CD4-positive, alpha-beta T cell (primary cell): Measurements from ENCODE around the gene LDB2. TPM values are rescaled to one million over a fixed set of nuclear protein-coding genes. Genes with fewer than 3 reads are reported as not detected.

ENCODE experiments used
- ATAC-seq: fragments of 200-7000 bp; cut with Tn5 transposase; one replicate; pipeline ENCODE4 v1.10.0; 2022; ENCODE audit warnings: mild to moderate bottlenecking; ENCODE audit not compliant: poor library complexity
- CTCF ChIA-PET: fragments of 350-600 bp; sonication (Branson Sonifier 250); formaldehyde crosslinking; loops from one replicate; lab custom pipeline; 2021; ENCODE audit warnings: antibody characterized with exemption, inconsistent platforms; lab: Charles Lee
- POLR2A ChIA-PET: fragments of 350-600 bp; sonication (Branson Sonifier 250); formaldehyde crosslinking; loops from one replicate; lab custom pipeline; 2021; ENCODE audit warnings: antibody characterized with exemption, inconsistent platforms; lab: Charles Lee
- DNase-seq, 14 experiments: peaks; one replicate each; pipeline ENCODE4 v3.0.0-alpha.2; 2013 to 2020; ENCODE audit warnings: mixed read lengths in 2 of 14
- H3K27ac ChIP-seq, 2 donors: one replicate each; pipeline versions ENCODE4 v1.5.1 to v1.7.0; 2013; ENCODE audit warnings: low read length in 2 of 2, low read depth in 1 of 2, mild to moderate bottlenecking in 1 of 2
- H3K27me3 ChIP-seq, 2 experiments: 1 replicate in 1 of 2; 2 replicates in 1 of 2; pipeline versions ENCODE4 v1.6.1 to v1.7.0; 2013; ENCODE audit warnings: low read length in 2 of 2, control low read depth in 1 of 2, mild to moderate bottlenecking in 1 of 2, moderate library complexity in 1 of 2; ENCODE audit not compliant: insufficient read depth in 2 of 2, control insufficient read depth in 1 of 2
- H3K36me3 ChIP-seq: one replicate; pipeline ENCODE4 v1.6.1; 2013; ENCODE audit warnings: low read length, control low read depth; ENCODE audit not compliant: insufficient read depth
- H3K4me1 ChIP-seq: one replicate; pipeline ENCODE4 v1.6.1; 2013; ENCODE audit warnings: low read length, control low read depth; ENCODE audit not compliant: insufficient read depth
- H3K4me3 ChIP-seq: one replicate; pipeline ENCODE4 v1.5.1; 2013; ENCODE audit warnings: mild to moderate bottlenecking, low read length, moderate library complexity
- H3K9me3 ChIP-seq, 2 experiments: 1 replicate in 1 of 2; 2 replicates in 1 of 2; pipeline versions ENCODE4 v1.6.1 to v1.7.0; 2013; ENCODE audit warnings: low read length in 2 of 2, mild to moderate bottlenecking in 2 of 2, control low read depth in 1 of 2, moderate library complexity in 1 of 2; ENCODE audit not compliant: control insufficient read depth in 1 of 2, insufficient read depth in 1 of 2
- H3K27ac Mint-ChIP-seq: one replicate; pipeline ENCODE4 v1.8.0; 2020; ENCODE audit warnings: mixed read lengths
- H3K27me3 Mint-ChIP-seq: one replicate; pipeline ENCODE4 v1.8.0; 2021; ENCODE audit warnings: mixed read lengths
- H3K36me3 Mint-ChIP-seq: one replicate; pipeline ENCODE4 v1.8.0; 2021; ENCODE audit warnings: low read depth, mixed read lengths
- H3K4me1 Mint-ChIP-seq: one replicate; pipeline ENCODE4 v1.8.0; 2021; ENCODE audit warnings: low read depth, mixed read lengths
- H3K4me3 Mint-ChIP-seq: one replicate; pipeline ENCODE4 v1.8.0; 2020; ENCODE audit warnings: mild to moderate bottlenecking, mixed read lengths
- H3K9me3 Mint-ChIP-seq: one replicate; pipeline ENCODE4 v1.8.0; 2020; ENCODE audit warnings: mixed read lengths
- CTCF ChIP-seq: fragments of 200-600 bp; IDR thresholded peaks from one replicate; pipeline ENCODE4 v1.8.0; 2022; ENCODE audit warnings: antibody characterized with exemption, mild to moderate bottlenecking
- intact Hi-C, 2 experiments: fragments of 100-400 bp; cut with DNase I in 1 of 2; cut with micrococcal nuclease in 1 of 2; formaldehyde crosslinking; loops; one replicate each; pipeline versions ENCODE4 v1.15.1 to v1.9.0; 2023 to 2025; cut with DNase I, micrococcal nuclease
- total RNA-seq, 174 experiments: library from RNA in 2 of 174; stranded (reverse) in 2 of 174; gene quantifications; one replicate each; pipeline ENCODE4 v1.2.3 and lab custom pipeline; 2021 to 2026

The LDB2 gene
- total RNA-seq, 2 experiments from 2014 or later: not detected

GRCh38 chr4:16606691-16607090 is 291.8 kb downstream of the LDB2 start:
- peaks cover 6% of the 10 kb centered on the region for H3K9me3 Mint-ChIP-seq

GRCh38 chr4:16603178-16603577 is 295.3 kb downstream of the LDB2 start:
- DNase-seq (no peak), ATAC-seq (no peak)
- no peaks in the 10 kb centered on the region for H3K27me3 Mint-ChIP-seq
- CTCF ChIA-PET: no interaction called here
- H3K9me3 ChIP-seq: no peaks in the 10 kb centered on the region
- H3K4me3 Mint-ChIP-seq: no peak overlapping the region
- no peaks in the 10 kb centered on the region for H3K36me3 Mint-ChIP-seq
- peaks cover 6% of the 10 kb centered on the region for H3K9me3 Mint-ChIP-seq
- H3K4me1 ChIP-seq: no peaks in the 10 kb centered on the region
- H3K36me3 ChIP-seq: no peaks in the 10 kb centered on the region
- POLR2A ChIA-PET: no interaction called here
- no peak overlapping the region for H3K27ac Mint-ChIP-seq
- no peak overlapping the region for H3K4me3 ChIP-seq
- no peaks in the 10 kb centered on the region for H3K27me3 ChIP-seq
- intact Hi-C loops: no loop called here
- no peak overlapping the region for H3K27ac ChIP-seq
- no peak for TF ChIP-seq CTCF
- H3K4me1 Mint-ChIP-seq: no peaks in the 10 kb centered on the region

More at GRCh38 chr4:16606691-16607090, 291.8 kb downstream of the LDB2 start:
- Mint-ChIP-seq H3K36me3 (no peaks in the 10 kb centered on the region), H3K27ac (no peak overlapping the region), H3K4me3 (no peak overlapping the region), H3K4me1 (no peaks in the 10 kb centered on the region), H3K27me3 (no peaks in the 10 kb centered on the region)
- no peak for ATAC-seq
- Histone ChIP-seq H3K9me3 (peaks cover 0 to 7% of the 10 kb centered on the region in 2 experiments), H3K27ac (no peak overlapping the region), H3K4me3 (no peak overlapping the region), H3K36me3 (no peaks in the 10 kb centered on the region), H3K27me3 (no peaks in the 10 kb centered on the region), H3K4me1 (no peaks in the 10 kb centered on the region)
- intact Hi-C loops: no loop called here
- ChIA-PET POLR2A (no interaction called here), CTCF (no interaction called here)
- DNase-seq: no peak
- no peak for TF ChIP-seq CTCF

- Mint-ChIP-seq H3K4me3 (no peak overlapping the region), H3K27me3 (no peaks in the 10 kb centered on the region), H3K4me1 (no peaks in the 10 kb centered on the region), H3K36me3 (no peaks in the 10 kb centered on the region), H3K27ac (no peak overlapping the region), H3K9me3 (peaks cover 3% of the 10 kb centered on the region)
- H3K9me3 ChIP-seq: no peaks in the 10 kb centered on the region
- ChIA-PET POLR2A (no interaction called here), CTCF (no interaction called here)
- no peaks in the 10 kb centered on the region for H3K4me1 ChIP-seq
- no peak overlapping the region for H3K27ac ChIP-seq
- no peak overlapping the region for H3K4me3 ChIP-seq
- ATAC-seq (no peak), DNase-seq (no peak)
- H3K36me3 ChIP-seq: no peaks in the 10 kb centered on the region
- no peaks in the 10 kb centered on the region for H3K27me3 ChIP-seq
- intact Hi-C loops: no loop called here
- TF ChIP-seq CTCF: no peak
These were observed 299.7 kb downstream of the LDB2 start for GRCh38 chr4:16598597-16599206.
